CD1c-positive myeloid dendritic cell (primary cell): ENCODE results near the gene SETMAR.
"Not testable (repeated sequence)": the region's sequence is repeated elsewhere in the genome, so short reads cannot be mapped to it uniquely, and the experiment has no call there.

Experiments
- DNase-seq: peaks from one replicate; pipeline ENCODE4 v3.0.0-alpha.2; 2016; ENCODE audit errors: extremely low spot score

Gene SETMAR

DNA sequence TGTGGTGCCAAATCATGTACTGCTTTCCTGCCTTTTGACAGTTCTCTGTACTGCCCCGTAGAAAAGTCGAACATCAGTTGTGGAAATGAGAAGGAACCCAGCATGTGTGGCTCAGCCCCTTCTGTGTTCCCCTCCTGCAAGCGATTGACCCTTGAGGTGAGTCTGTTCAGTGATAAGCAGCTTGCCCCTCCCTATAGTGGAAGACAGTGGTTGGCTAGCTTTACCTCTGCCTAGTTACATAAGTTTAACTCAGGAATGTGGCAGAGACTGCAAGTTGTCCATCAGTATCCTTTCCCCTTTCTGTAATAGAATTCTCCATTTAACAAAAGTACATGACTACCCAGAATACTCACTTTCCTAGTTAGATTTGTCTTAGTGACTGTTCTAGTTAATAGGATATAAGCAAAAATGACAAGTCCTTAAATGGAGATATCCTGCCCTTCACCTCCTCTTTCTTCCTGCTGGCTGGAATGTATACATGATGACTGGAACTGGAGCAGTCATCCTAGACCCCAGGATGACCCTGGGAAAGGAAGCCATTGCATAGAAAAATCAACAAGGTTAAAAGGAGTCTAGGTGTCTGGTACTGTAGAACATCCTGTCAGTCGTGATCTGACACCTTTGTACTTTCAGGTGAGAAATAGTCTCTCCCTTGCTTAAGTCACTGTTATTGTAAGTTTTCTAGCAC lies 10.6 kb downstream of the SETMAR start:
- no peak for DNase-seq

DNA sequence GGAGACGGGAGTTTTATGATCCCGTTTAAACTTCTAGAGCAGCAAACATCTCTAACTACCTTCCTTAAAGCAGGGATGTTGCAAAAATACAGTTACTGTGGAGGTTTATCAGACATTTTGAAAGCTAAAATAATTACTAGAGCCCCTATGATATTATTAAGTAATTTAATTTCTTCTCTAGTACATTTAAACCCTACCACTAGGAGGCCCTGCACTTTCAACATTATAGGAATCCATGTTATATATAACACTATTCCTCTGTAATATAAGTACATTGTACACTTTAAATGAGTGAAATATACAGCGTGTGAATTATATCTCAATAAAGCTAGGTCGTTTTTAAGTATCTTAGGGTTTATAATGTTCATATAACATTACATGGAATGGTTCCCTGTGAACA lies 11.5 kb downstream of the SETMAR start:
- no peak for DNase-seq

DNA sequence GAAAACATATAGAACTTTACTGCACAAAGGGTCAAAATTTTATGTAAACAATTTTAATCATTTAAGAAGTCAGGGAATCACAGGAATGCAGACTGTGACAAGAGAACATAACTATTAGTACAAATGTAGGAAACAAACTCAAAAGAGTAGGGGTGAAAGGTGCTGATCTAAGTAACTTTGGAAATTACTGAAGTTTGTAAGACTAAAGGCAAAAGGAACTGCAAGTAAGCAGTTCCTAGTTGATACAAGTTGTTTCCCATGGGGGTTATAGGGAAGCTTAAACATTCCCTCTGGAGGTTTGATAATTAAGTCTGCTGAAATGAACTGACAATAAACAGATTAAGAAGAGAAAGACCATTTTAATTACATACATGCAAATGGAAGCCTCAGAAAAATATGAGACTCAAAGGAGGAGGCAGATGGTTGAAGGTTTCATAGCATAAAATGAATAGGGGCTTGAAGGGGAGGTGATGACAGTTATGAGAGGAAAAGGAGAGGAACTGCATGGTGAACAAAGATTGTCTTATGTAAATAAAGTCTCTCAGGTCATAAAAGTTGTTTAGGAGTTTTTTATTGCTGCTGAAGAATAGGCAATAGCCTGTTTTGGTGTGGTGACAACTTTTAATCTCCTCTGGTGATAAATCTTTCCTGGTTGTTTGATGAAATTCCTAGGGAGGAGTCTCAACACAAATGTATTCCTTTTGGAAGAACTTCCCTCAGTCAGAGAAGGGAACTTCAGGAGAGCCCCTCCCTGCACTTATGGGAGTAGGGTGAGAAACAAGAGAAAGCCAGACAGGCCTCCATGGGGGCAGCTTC lies 17.1 kb downstream of the SETMAR start:
- DNase-seq, result peak; percentile 38

DNA sequence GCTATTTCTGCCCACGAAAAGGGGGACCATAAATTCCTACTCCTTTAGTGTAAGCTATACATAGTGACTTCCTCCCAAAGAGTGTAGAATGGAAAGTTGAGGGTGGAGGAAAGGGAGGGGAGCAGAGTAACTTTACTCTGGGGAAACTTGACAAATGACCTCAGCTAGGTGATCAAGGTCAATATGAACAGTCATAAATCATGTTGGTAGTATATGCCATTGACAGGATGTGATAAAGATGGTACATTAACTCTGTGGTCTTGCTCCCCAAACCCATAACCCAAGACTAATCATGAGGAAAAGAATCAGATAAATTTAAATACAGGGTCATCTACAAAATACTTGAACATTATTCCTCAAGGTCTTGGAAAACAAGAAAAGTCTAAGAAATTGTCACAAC lies 18.6 kb downstream of the SETMAR start:
- no peak for DNase-seq

DNA sequence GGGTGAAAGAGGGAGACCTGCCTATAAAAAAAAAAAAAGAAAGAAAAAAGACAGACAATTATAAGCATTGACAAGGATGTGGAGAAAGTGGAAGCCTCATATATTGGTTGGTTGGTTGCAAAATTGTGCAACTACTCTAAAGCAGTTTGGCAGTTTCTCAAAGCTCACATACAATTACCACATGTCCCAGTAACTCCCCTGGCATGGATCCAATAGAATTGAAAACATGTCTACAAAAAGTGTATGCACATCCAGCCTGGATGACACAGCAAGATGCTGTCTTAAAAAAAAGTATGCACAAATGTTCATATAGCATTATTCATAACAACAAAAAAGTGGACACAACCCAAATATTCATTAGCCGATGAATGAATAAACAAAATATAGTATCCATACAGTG lies 19.5 kb downstream of the SETMAR start:
- DNase-seq, result peak; percentile 44

DNA sequence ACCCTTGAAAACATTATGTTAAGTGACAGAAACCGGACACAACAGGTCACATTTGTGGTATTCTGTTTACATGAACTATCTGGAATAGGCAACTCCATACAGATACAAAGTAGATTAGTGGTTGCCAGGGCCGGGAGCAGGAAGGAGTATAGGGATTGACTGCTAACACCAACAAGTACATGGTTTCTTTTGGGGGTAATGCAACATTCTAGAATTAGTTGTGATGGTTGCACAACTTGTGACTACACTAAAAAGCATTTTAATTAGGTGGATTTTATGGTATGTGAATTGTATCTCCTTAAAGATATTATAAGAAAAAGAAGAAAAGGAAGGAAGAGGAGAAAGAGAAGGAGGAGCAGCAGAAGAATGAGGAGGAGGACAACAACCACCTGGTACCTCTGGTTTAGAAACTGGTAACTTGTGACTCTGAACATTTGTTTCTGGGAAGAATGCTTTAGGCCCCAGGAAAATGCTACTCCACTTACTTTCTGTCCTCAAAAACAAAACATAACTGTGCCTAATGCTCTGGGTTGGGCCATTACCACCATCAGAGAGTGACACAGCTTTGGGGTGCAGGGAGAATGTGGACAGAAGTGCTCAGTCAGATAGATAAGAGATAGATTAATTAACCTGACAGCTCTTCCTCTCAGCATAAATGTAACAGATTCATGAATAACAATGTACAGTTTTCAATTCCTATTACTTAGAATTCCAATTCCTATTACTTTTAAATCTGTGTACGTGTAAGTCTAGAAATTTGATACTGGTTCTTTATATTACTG lies 20.3 kb downstream of the SETMAR start:
- DNase-seq, result no peak

DNA sequence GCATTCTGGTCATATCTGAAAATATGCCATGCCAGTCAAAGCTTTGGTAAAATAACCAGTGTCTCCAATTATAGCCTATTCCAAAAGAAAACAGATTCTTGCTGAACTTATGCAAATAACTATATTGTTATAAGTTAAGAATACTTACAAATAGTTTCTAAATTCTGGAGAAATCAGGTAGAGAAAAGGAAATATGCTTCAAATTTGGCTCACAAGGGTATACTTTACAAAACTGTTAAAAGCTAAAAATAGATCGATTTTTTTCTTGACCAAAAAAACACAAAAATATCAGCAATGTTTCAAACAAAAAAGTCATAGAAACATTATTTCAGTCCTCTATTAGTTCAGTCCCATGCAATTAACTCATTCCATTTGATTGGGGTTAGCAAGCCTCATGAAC lies 23.7 kb downstream of the SETMAR start:
- DNase-seq, result no peak

DNA sequence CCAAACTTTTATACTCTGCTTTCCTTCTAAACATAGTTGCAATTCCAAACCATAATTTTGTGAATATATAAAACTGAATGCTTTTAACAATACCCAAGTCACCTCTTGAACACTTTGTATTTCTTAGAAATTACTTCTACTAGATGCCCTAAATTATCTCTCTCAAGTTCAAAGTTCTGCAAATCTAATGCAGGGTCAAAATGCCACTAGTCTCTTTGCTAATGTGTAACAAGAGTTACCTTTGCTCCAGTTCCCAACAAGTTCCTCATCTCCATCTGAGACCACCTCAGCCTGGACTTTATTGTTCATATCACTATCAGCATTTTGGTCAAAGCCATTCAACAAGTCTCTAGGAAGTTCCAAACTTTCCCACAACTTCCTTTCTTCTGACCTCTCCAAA lies 26.6 kb downstream of the SETMAR start:
- DNase-seq, result not testable (repeated sequence)

DNA sequence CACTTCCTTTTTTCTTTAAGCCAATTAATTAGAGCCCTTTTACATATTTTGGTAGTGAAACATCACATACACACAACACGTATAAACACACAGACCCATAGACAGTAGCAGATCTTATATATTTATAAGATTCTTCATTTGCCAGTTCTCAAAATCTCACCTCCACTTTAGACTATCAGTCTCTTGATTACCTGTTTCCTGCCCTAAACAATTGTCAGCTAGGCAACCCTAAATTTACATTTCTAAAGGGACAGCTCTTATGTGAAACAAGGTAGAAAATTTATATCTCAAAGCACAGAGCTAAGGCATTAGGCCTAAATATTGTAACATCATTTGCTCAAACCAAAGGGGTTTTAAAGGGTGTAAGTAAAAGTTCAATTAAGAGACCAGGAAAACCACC lies 28.9 kb downstream of the SETMAR start:
- no peak for DNase-seq

DNA sequence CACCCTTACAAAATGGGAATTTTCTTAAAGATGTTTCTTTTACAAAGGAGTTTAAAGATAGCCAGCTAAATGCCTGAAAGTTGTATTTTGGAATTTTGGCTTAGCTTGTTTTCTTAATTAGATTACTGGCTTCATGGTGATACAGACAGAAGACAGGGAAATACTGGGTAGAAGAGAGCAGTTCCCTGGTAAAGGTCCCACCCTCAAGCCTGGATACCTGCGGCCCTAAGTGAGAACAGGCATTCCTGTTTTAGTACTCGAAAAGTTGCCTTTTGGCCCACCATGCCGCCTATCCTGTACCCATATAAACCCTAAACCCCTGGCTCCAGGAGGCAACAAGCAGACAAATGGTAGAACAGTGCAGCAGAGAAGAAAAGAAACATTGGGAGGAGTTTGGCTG lies 29.4 kb downstream of the SETMAR start:
- DNase-seq, result no peak

DNA sequence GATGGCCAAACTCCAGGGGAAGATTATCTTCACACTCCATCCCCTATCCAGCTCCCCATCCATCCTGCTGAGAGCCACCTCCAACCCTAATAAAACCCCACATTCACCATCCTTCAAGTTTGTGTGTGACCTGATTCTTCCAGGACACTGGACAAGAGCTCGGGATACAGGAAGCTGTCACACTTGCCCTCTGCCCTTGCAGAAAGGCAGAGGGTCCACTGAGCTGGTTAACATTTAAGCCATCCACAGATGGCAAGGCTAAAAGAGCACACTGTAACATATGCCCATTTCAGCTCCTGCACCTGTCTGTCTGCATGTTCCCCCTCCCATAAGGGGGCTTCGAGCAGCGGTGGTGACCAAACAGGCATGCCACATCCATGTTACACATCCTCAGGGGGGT lies 29.8 kb downstream of the SETMAR start:
- DNase-seq, result no peak

DNA sequence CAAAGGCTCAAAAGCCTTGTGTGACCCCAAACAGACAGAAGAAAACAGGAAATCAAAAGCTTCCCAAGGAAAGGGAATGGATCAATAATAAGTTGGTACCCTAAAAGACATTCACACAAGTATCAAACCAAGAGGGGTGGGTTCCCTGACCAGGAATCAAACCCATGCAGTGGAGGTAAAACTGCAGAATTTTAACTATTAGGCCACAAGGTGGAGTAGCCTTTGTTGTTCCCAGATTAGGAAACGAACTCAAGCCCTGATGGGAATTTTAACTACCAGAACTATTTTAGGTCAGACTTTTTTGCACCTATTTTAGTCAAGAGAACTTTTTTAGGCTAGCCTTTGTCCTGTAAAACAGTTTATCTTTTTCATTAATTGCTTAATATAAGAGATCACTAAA lies 31.4 kb downstream of the SETMAR start:
- DNase-seq, result no peak

DNA sequence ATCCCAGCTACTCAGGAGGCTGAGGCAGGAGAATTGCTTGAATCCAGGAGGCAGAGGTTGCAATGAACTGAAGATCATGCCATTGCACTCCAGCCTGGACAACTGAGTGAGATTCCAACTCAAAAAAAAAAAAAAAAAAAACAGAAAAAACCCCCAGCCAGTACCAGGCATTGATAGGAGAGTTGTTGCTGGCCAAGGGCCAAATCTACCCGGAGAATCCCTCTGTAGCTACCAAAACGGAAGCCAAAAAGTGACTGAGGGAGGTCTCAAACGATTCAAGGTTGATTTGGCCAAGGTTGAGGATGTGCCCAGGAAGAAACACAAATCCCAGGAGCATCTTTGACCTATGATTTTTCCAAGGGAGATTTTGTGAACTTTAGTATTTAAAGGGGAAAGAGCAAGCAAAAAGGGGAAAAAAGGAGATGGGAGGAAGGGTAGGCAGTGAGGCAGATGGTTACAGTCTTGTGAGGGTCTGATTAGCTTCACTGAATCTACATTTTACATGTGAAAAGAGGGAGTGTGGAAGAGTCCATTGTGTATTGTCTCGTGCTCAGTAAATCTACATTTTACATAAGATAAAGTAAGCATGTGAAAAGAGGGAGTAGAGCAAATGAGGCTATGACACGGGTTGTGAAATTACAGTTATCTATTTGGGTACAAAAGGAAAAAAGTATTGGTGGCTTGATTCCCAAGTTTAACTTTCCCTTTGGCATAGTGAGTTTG lies 32.8 kb downstream of the SETMAR start:
- DNase-seq, result no peak

DNA sequence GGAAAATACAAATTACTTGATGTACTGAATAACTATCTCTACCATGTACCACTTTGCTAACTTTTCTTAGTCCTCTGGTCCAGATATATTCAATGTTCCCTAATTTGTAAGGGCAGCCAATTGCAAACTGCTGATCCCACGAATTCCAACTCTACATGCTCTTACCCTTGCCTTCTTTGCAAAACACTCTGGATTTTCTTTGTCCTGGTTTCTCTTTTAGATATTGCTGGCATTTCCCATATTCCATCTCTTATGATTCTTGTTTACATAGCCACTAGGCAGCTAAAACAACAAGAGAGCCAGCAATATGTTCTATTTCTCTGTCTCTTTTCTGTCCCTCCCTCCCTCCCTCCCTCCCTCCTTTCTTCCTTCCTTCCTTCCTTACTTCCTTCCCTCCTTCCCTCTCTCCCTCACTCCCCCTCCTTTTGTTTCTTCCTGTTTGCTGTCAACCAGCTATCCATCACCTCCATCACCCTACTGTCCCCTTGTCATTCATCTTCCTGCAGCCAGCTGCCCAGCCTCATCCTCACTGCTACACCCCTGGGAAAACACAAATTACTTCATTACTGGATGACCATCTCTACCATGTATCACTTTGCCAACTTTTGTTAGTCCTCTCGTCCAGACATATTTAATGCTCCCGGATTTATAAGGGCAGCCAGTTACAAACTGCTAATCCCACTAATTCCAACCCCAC lies 33.8 kb downstream of the SETMAR start:
- no peak for DNase-seq

DNA sequence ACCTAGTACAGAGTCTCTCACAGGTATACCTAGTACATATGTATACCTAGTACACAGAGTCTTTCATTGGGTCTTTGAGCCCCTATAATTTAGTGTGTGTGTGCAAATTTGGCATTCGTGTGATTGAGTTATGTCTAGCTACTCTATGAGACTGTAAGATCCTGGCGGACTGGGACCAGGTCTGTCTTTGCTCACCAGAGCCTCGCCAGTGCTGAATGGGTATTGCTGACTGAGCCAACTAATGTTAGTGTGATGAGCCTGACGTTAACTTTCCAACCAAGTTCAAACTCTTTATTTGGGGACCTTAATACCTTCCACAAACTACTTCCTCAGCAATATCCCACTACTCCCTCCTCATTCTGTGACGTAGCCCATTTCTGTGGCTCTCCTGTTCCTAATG lies 35.6 kb downstream of the SETMAR start:
- no peak for DNase-seq

DNA sequence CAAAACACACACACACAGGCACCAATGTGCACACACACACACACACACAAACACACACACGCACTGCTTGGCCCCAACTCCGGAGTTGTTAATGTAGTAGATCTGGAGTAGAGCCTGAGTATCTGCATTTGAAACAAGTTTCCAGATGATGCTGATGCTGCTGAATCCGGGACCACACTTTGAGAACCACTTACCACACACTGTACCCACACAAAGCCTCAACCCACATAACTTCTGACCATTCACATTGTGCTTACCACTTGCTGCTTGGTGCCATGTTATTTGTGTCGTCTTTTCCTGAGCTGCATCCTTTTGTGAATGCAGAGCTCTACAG lies 36.9 kb downstream of the SETMAR start:
- no peak for DNase-seq

DNA sequence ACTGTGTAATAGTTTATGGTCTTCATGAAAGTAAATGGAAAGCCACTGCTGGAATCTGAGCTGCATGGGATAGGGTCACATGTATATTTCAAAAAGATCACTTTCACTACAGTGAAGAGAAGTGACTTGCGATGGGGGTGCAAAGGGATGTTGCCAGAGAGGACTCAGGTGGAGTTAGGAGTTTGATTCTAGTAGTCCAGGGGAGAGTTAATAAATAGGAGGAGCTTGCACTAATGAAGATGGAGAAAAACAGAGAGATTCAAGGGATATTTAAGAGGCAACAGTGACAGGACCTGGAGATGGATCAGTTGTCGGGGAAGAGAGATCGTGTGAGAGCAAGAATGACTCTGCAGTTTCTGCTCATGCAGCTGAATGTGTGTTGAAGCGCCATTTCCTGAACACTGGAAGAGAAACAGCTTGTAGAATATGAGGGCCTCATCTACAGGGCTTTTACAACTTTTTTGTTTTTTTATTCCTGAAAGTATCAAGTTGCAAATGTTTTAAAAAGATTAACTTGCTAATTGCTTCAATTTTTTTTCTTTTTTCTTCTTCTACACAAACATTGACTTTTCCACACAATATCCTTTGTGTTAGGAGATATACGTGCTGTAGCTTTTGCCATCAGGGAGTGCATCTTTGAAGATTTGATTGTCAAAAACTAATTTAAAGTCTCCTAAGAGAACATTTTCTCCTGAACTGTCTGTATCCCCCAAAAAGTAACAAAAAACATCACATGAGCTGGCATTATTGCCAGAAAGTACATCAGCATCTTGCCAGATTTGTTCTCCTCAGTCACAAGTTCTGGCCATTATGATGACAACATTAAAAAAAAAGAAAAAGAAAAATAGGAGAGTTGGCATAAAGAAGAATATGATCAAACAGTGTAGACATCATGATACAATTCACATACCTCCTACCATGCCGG lies 37.5 kb downstream of the SETMAR start:
- no peak for DNase-seq

DNA sequence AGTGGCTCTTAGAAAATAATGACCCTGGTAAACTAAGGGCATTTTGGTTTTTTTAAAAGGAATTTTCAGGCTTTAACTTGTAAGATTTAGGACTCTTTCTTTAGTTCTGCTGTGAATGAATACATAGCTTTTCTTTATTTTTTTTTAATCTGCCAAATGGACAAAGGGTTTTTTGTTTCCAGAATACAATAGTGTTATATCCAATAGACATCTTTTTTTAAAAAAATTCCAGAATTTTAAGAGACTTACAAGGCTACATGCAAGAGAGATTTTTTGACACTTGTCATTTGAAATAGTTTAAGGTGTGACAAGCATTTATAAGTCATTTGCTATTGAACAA lies 38.1 kb downstream of the SETMAR start:
- no peak for DNase-seq

DNA sequence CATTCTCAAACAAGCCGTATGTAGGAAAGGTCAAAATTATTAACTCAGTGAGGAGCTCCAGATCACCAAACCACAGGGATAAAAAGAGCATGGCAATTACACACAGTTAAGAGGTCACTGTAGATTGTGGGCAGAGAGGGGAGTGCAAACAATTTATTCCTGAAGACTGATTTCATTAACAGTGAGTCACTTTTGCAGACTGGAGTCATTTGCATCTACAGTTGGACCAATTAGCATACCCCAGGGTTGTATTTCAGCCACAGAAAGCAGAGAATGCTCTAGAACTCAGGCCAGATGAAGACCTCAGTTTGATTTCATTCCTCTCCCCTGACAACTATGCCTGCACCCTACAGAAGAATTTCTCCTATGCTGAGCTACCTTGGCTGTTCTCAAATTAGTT lies 40.1 kb downstream of the SETMAR start:
- DNase-seq, result no peak

DNA sequence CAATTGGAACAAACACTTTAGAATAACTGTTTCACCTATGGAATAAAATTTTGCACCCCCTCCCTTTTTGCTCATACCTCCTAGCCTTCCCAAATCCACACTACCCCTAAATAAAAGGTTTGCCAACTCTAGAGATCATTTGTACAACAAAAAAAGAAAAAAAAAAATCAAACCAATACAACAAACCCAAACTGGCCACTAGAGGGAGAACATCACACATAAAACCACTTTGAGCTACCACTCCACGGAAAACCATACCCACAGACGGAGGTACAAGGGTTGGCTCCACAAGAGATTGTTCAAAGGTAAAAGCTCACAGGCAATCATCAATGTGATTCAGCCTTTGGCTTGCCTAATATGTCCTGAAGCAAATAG lies 47.6 kb downstream of the SETMAR start:
- peak; percentile 78 for DNase-seq
